ENCODE measurements around the gene AP3B2. TPM values are rescaled to one million over a fixed set of nuclear protein-coding genes. Genes with fewer than 3 reads are reported as not detected.

AP3B2 gene
- total RNA-seq, 1 donor from 2014 or later: 12.5 TPM

DNA sequence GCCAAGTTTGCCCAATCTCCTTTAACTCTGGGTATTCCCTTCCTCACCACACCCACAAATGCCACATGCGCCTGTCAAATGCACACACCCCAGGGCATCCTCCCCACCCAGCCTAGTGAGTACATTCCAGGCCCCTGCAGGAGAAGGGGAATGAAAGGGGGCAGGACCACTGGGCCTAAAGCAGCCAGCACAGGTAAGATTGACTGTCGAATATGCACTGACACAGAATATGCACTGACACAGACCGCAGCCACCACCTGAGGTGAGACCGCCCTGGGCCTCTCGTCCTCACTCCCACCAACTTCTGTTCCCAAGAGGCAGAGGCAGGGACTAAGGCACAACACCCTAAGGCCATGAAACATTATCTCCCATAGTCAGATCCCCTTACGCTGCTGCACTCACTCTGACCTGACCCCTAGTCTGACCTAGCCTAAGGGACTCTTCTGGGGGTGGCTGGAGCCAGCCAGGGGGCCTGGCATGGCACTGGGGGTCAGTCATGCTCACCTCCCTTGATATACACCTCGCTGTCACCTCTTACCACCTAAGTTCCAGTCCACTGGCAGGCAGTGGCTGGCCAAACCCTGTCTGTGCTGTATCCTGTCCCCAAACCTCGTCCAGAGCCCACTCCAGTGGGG is 10.8 kb downstream of the AP3B2 start:
- no peak for DNase-seq (ENCODE audit: low spot score)

DNA sequence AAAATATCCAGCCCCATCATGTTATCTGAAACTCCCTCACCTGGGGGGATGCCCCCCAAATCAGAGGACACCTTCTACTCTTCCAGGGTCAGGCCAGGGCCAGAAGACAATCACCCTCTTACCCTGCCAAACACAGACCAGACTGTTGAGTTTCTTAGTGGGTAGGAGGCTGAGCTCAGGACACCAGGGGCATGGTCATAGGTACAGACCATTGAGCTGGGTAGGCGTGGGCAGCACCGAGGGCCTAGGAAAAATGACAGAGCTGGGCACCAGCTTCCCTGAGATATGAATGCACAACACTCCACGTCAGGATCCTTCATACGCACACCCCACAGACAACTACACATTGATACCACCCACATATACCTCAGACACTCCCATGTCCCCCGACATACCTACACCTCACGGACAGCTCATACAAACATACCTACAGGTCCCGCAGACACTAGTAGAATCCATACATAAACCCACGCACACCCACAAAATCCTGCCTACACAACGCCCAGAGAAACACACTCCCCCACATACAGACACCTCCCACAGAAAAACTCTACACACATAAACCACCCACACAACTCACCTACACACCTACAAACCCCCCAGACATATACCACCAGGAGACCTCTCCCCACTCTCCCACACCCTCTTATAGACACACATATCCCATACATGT is 11.8 kb downstream of the AP3B2 start:
- DNase-seq (ENCODE audit: low spot score): no peak

DNA sequence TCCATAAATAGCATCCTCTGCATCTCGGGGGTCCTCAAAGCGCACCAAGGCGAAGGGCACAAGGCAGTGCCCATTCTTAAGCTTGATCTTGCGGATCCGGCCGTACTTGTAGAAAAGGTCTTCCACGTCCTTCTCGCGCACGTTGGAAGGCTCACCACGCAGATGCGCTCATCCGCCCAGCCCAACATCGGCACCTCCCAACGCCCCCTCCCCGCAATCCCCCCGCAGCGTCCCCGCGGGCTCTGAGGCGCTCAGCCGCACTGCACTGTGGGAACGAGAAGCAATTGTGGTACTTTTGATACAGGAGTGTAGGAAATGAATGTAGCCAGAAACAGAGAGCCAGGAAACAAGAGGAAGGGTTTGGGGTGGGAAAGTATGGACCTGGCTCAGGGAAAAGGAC is 17.5 kb downstream of the AP3B2 start:
- DNase-seq (ENCODE audit: low spot score): no peak

DNA sequence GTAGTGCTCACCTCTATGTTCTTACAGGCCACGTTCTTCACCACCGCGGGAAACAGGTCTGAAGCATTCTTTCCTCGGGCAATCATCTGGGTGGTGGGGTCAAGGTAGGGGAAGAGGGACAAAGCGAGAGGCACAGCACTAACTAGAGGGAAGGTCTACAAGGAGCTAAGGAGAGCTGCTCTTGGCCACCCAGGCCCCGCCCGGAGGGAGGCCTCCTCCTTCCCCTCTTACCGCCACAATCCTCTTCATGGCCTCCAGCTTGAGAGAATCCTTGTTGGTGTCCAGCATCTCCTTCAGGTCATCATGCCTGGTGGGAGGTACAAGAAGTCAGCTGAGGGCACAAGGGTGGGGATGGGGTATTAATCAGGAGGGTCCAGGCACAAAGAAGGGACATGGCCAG is 20.5 kb downstream of the AP3B2 start:
- DNase-seq (ENCODE audit: low spot score): no peak

DNA sequence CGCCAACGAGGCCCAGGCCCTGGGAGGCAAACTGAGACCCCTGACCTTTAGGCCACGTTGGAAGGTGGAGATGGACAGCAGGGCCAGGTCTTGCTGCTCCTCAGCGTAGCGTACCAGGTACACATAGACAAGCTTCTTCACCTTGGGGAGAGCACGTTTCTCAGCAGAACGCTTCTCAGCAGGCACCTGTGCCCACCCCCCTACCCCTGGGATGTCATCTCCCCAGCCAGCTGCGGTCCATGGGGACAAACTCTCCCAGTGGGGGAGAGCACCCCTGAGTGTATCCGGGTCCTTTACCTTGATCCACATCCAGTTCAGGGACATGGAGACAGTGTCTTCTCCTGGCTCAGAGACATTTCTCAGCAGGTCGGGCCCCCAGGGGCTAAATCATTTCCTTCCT is 21.0 kb downstream of the AP3B2 start:
- DNase-seq (ENCODE audit: low spot score): no peak

DNA sequence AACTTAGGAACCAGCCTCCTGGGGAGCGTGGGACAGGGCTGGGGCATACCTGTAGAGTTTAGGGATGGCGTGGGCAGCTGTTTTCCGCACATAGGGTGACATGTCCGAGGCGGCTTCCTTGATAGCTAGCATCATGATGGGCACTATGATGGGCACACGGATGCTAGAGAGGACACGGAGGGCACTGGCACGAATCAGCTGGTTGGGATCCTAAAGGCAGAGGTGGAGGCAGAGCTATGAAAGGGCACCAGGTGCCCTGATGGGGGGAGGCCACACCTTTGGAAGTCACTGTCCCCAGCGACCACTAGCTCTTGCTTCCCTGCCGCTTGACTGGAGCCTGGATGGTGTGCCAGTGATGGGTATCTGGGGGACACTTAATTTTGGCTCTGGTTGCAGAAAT is 28.3 kb downstream of the AP3B2 start:
- no peak for DNase-seq (ENCODE audit: low spot score)

DNA sequence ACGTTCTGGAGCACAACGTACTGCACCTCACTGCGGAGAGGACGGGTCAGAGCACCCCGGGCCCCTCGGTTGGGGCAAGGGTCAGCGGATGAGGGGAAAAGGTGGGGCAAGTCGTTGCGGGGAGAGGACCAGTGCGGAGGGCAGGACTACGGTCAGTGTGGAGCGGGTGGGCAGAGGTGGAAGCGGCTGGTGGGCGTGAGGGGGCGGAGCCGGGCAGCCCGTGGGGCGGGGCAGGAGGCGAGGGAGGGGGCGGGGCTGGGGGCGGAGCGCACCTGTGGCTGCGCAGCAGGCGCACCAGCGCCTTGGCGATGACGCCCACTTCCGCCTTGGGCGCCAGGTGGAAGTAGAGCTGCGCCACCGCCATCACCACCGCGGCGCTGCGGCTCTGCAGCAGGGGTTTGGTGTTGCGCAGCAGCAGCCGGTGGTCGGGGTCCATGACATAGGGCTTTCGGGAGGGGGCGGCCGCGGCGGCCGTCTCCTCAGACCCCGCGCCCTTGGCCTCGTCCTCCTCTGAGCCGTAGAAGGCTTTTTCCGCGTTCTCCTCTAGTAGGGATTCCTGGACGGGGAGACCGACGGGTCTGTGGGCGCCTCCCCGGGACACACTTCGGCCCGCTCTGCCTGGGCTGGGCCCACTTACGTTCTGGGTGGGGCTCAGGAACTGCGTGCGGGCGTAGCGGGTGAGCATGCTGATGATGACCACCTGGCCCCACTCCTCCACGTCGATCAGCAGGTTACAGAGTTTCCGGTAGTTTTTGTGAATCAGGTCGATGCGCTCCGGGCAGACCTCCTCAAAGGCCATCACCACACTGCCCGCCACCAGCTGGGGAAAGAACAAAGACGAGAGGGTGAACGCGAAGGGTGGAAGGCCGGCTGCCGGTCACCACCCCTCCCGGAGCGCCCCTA is 29.2 kb downstream of the AP3B2 start:
- peak; percentile 73 for DNase-seq (ENCODE audit: low spot score)

DNA sequence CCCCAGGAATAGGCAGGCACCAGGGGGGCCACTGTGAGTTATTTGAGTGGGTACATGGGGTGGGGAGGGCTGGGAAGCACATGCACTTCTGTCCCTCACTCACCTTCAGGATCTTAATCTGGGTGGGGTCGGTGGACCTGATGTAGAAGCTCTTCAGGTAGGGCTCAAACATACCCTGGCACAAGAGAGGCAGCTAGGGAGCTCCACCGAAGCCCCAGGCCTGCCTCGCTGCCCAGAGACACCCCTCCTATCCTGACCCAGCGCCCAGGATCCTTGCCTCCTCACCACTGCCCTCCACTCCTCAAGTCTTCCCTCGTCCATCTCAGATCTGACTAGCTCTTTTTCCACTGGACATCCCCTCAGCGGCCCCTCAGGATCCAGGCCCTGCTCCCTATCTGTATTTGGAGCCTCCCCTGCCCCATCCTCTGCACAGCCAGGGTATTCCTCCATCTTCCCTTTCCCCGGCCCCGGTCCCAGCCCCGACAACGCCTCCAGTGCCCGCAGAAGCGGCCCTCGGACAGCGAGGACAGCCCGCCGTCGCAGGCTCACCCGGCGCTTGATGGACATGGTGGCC is 30.0 kb downstream of the AP3B2 start:
- DNase-seq (ENCODE audit: low spot score): no peak

DNA sequence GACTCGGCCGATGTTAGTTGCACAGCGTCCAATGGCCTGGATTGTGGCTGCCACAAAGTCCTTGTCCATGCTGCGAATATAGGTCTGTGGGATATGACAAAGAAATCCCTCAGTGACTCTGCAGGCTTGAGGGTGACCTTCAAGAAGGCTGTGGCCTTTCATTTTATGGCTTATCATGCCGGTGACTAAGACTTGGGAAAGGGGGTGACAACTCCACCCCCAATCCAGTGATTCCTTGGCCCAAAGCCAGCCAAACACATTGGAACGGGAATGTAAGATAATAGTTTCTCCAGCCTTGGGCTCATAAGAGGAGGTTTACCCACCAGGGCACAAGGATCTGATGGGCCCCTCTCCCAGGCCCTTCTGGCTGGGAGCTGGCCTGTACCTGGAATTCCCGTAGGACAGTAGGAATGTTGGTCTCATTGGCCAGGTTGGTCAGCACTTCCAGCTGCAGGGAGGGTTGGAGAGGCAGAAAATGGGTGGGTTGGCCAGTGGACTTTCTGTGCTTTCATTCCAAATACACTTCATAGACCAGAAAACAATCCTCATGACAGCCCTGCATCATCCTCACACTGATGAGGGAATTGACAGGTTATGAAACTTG is 31.9 kb downstream of the AP3B2 start:
- DNase-seq (ENCODE audit: low spot score): no peak

GRCh38 chr15:82674873-82675272 is 34.8 kb downstream of the AP3B2 start:
- no peak for DNase-seq (ENCODE audit: low spot score)

DNA sequence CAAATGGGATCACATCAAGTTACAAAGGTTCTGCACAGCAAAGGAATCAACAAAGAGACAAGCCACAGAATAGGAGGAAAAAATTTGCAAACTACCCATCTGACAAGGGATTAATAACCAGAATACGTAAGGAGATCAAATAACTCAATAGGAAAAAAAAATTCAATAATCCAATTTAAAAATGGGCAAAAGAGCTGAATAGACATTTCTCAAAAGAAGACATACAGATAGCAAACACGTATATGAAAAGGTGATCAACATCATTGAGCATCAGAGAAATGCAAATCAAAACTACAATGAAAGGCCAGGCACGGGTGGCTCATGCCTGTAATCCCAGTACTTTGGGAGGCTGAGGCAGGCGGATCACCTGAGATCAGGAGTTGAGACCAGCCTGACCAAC is 39.0 kb downstream of the AP3B2 start:
- DNase-seq (ENCODE audit: low spot score): no peak

DNA sequence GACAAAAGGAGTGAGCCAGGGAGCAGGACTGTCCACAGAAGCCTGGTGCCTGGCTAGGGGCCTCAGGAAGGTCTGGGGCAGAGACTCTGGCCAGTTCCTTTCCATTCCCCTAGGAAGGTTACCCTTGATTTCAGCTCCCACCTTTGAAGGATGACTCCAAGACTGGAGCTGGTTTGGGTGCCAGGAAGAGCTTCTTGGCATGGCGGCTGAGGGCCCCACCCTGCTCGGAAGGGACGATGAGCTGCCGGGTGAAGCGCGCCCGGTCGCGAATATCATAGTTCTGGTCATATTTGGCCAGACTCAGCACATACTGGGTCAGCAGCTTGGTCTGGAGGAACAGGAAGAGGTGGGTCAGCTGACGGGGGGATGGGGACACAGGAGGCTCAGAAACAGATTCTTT is 43.1 kb downstream of the AP3B2 start:
- DNase-seq (ENCODE audit: low spot score): no peak

DNA sequence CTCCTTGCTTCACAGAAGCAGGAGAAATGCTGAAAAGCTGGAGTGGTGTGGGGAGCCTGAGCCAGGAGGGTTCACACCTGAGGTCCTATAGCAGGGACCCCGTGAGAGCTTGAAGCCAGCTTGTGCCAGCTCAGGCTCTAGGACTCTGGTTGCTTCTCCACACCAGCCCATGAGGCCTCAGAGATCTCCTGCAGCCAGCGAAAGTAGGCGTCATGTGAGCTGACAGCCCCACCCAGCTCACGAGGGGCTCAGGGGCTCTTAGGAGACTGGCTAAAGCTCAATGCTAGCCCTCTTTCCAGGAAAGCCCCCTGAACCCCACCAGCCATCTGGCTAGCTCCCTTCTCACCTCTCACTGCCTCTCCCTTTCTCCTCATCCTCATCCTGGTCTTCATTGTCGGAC is 45.7 kb downstream of the AP3B2 start:
- no peak for DNase-seq (ENCODE audit: low spot score)

GRCh38 chr15:82663186-82663600 is 46.5 kb downstream of the AP3B2 start:
- DNase-seq (ENCODE audit: low spot score): no peak

- DNase-seq (ENCODE audit: low spot score): no peak
These were observed 47.0 kb downstream of the AP3B2 start for GRCh38 chr15:82662641-82663040.

GRCh38 chr15:82660378-82660777 is 49.3 kb downstream of the AP3B2 start:
- DNase-seq (ENCODE audit: low spot score): no peak

DNA sequence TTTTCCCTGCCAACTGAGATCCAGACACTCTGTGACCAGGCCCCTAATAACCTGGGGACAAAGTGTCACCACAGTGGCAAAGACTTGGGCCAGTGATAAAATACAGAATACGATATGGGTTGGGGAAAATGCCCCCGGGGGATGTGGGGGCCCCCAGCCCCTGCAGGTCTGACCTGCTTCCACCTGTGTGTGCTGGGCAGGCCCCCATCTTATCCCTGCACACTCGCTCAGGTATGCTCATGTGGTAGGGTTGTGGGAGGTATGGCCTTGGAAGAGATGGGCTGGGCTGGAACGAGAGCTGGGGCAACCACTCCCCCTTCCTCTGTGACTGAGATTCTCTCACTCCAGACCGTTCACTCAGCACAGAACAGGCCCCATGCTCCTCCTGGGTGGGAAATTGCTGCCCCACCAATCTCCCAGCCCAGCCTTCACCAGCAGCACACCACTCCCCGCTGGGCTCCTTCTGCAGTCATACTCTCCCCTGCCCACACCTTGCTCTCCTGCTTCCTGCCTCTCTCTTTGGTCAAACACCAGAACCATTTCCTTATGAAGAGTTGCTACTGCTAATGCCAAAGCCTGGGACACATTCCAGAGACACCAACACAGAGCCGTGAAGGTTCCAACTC is 52.9 kb downstream of the AP3B2 start:
- peak; percentile 26 for DNase-seq (ENCODE audit: low spot score)

DNA sequence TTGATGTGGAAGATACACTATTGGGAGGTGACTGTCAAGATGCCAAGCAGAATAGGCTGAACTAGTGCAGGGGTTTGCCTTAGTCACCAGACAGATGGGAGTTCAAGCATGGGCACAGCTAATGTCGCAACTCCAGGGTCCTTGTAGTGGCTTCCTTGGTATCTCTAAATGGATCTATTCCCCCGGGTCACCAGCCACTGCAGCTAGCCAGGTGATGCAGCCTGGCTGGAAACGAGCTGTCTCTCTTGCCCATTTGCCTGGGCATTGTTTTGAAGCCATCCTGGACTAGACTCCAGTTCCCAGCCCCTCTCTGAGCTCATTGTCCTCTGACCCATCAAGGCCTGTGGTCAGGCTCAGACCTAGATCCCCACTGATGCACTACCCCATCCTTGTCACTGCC is 54.1 kb downstream of the AP3B2 start:
- no peak for DNase-seq (ENCODE audit: low spot score)

- DNase-seq (ENCODE audit: low spot score): no peak
These were observed 56.0 kb downstream of the AP3B2 start for GRCh38 chr15:82653483-82654168.

- DNase-seq (ENCODE audit: low spot score): no peak
These were observed 58.0 kb downstream of the AP3B2 start for GRCh38 chr15:82651708-82652107.
